GM21381 (cell line): ENCODE data around the gene NOP14.
"Not testable (repeated sequence)": the region's sequence is repeated elsewhere in the genome, so short reads cannot be mapped to it uniquely, and the experiment has no call there.

ENCODE experiments used
- ATAC-seq: cut with Tn5 transposase; IDR thresholded peaks from one replicate; pipeline ENCODE4 v1.9.1; 2021; ENCODE audit warnings: mild to moderate bottlenecking, moderate library complexity; ENCODE audit not compliant: unreplicated experiment

The NOP14 gene

DNA sequence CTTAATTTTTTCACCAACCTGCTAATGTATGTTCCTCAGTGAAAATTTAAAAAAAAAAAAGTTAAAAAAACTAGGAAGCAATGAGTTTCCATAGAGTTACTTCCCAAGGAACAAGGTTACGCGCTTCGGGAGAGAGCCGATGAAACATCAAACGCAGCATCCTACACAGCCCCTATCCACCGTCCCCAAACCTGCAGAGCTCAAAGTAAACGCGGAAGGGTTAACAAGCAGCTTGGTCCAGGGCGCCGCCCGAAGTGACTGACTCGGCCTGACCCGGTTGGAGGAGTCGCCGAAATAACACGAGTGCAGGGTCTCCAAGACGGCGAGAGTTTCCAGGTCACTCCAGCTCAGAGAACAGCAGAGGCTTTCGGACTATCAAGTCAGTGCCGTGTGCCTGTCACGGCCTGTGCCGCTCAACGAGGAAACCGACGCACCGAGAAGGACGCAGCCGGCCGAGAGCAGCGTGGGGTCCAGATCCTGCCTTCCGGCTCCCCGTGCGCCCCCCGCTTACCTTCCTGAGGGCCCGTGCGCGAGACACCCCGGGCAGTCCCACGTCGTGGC, 512 bp downstream of the NOP14 start:
- peak; percentile 28 for ATAC-seq

DNA sequence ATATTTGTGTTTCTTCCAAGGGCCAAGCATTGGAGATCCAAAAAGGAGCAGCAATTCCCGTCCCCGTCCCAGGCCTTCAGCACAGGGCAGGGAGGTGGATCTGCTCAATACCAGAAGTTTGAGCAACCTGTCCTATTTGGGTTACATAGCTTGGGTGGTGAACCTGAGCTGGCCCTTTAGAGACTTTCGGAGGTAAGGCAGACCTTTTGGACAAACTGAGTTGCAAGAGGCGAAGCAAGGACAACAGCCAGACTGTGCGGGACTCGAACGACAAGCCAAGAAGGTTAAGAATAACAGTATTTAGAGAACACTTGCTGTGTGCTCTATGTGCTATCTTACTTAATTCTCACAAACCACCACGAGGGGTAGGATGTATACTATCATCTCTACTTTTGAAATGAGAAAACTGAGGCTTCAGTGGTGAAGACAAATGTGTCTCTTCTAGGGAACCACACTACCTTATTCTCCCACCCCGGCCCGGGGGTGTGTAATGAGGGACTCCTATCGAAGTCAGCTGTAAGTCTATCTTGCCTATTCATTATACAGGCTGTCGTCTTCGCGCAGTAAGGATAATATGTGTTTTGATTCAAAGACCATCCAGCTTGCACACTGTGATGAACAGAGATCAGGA, 1.3 kb downstream of the NOP14 start:
- ATAC-seq, result no peak

DNA sequence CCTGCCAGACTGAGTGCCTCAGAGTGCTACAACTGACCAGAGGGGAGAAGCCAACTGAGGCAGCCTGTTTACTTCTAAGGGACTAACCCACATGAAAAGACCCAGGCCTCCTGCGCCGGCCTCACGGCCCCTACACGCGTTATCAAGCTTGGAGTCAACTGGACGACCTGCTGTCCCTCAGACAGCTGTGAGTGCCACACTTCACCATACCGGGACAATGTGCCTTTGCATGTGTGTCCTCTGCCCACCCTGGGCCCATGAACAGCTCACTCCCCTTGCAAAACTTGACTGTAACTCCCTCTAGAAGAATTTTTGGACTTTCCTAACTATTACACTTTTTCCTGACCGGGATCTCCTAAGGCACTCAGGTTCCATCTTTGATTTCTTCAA, 1.8 kb downstream of the NOP14 start:
- ATAC-seq, result no peak

DNA sequence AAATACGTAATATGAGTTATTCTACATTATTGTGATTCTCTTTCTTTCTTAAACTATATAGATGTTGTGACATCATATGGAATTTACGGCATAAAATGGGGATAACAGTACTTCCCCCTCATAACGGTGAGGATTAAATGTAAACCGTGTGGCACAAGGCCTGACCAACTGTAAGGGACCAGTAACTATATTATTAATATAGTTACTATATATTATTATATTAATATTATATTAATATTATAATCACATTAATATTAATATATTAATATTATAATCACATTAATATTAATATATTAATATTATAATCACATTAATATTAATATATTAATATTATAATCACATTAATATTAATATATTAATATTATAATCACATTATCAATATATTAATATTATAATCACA, 2.8 kb downstream of the NOP14 start:
- not testable (repeated sequence) for ATAC-seq

DNA sequence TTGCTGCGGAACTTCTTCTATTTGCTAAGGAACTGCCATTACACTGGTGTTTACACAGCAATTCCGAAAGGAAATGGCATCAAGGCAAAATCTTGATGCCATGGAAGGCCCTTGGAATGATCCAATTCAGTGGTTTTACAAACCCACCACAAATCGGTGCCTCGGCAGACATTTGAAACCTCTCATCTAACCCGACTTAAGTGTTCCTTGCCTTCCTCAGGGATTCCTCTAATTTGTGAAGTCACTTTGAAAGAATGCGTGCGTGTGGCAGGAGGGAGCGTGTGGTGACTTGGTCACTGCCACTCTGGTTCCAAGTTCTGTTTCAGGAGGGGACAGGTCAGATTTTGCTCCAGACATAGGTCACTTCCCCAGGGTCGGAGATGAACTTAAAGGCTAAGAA, 4.8 kb downstream of the NOP14 start:
- ATAC-seq, result no peak

DNA sequence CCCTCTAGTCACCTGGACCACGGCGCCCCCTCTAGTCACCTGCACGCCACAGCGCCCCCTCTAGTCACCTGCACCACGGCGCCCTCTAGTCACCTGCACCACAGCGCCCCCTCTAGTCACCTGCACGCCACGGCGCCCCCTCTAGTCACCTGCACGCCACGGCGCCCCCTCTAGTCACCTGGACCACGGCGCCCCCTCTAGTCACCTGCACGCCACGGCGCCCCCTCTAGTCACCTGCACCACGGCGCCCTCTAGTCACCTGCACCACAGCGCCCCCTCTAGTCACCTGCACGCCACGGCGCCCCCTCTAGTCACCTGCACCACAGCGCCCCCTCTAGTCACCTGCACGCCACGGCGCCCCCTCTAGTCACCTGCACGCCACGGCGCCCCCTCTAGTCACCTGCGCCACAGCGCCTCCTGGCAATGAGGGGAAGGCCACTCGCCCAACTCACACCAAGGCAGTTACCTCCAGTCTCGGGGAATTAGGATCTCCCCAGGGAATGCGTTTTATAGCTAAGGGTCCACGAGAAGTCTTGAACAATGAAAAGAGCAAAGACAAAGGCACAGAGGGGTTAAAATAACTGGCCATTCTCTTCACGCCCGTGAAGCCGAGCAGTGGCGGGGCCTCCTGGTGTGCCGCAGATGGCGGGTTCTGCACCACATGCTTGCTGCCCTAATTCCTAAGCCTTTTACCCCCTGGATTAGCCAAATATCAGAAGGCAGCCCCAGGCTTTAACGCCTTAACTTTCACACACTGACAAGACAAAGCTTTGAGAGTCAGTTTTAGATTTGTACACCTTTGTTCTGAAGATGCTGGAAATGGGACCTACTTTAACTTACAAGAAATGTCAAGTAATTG, 7.8 kb downstream of the NOP14 start:
- not testable (repeated sequence) for ATAC-seq

DNA sequence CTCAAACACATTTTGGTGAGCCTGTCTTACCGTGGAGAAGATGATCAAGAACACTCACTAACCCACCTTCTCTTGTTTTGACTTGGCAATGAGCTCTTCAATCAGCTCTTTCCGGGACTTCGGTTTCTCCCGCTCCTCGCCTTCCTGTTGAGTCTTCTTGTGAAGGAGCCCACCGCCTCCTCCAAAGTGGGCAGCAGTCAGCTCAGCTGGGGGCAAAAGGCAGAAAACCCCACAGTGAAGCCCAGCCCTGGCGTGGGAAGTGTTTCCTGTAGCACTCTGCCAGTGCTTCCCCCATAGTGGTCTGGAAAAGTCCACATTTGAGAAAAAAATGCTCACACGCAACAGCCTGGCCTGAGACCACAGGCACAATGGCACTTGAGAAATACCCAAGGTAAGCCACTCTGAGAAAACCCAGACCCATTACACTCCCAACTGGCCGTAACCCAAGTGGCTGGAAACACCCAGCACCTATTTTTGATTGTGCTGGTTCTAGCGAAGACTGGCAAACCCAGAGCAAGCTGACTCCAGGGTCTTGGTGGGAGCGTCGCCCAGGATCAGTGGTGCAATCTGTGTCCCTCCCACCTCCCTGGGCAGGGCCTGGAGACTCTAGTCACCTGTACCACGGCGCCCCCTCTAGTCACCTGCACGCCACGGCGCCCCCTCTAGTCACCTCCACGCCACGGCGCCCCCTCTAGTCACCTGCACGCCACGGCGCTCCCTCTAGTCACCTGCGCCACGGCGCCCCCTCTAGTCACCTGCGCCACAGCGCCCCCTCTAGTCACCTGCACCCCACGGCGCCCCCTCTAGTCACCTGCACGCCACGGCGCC, 8.6 kb downstream of the NOP14 start:
- ATAC-seq, result no peak

DNA sequence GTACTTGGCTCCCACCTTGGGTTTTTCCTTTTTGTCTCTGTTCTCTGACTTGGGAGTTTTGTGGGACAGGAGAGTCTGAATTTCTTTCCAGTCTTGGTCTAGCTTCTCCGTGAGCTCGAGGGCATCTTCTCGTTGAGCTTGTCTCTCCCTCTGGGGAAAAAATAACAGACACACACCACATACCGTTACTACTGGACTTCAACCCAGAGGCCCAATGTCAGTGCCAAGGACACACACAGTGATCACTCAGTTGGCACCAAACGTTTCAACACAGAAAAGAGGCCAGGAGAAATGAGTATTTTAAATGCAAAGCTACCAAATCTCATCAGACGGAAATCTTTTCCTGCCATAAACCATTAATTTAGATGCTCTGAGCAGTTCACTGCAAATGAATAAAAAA, 9.7 kb downstream of the NOP14 start:
- no peak for ATAC-seq

DNA sequence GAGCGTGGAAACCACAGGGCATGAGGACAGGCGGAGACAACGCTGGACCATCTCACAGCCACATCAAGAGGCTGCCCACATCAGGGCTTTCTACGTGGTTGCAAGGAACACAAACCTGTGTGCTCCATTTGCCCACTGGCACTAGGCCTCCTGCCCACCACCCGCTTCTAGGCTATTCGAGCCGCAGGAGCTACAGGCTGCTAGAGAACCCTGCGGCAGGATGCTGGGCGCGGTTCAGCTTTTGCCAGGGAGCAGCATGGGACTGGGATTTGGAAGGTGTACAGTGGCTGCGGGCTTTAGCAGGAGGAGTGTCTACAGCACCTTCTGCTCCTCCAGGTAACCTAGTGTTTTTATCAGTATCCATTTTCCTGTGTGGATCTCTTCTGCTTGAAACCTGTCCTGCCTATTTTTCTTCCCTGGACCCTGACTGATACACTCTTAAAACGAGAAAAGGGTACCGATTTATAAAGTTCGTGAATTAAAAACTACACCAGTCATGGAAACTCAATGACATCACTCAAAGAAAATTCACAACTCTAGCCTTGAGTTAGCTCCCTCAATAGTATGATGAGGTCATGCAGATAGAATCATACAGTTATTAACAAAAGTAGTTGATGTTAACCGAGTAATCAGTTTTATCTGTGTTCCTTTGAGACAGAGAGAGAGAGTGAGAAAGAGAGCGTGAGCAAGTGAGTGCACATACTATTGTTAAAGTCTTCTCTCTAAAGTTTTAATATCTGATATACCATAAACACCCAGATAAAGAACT, 12.8 kb downstream of the NOP14 start:
- no peak for ATAC-seq

DNA sequence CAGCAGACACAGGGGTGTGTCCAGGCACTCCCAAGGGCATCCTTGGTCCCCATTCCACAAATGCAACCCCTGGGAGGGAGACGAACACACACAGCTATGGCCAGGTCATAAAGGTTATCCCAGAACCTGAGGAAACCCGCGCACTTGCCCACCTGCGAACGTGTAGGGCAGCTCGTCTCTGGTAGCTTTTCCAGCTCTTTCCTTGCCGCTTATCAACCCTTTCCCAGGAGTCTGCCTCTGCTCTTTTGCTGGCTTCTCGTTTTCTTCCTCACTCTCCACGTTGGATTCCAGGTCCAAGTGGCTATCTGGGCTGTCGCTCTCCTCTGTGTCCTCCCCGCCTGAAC, 13.5 kb downstream of the NOP14 start:
- ATAC-seq, result no peak

DNA sequence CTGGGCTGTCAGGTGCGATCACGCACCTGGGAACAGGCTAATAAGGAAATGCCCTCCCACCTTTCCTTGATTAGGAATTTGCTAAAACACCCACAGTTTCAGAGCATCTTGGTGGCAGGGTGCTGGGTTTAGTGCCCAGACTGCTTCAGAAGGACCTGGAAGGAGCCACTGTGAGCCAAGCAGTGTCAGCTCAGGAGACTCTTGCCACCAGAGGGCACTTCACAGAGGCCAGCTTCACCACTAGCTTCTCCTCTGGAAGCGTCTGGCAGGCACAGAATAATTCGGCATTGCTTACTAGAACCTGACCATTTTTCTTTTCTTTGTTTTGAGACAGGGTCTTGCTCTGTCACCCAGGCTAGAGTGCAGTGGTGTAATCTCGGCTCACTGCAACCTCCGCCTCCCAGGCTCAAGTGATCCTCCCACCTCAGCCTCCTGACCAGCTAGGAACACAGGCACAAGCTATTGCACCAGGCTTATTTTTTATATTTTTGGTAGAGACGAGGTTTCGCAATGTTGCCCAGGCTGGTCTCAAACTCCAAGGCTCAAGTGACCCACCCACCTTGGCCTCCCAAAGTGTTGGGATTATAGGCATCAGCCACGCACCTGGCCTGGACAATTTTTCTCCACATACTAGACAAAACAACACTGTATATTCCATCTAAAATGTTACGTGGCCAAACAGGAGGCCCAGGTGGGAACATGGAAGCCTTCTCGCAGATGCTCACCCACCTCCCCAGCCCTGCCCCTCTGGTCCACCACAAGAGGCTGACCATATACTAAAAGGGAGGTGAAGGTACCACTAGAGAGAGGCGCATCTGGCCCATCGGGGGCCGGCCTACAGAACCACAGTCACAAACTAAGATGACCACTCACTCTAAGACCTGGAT, 14.1 kb downstream of the NOP14 start:
- no peak for ATAC-seq

DNA sequence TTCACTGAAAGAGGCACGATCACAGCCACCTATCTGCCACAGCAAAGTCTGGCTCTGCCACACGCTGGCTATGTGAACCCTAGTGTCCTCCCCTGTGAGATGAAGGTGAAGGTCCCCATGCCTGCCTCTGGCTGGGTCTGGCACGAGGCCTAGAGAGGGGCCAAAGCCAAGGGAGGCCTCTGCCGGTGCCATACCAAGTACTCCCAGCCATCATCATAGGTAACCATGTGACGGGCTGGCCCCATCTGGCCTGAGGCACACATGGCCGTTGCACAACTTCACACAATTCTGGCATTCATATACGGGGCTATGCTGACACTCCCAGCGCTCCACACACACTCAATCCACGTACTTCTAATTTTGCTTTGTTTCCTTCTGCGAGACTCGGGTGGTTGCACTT, 15.3 kb downstream of the NOP14 start:
- no peak for ATAC-seq

DNA sequence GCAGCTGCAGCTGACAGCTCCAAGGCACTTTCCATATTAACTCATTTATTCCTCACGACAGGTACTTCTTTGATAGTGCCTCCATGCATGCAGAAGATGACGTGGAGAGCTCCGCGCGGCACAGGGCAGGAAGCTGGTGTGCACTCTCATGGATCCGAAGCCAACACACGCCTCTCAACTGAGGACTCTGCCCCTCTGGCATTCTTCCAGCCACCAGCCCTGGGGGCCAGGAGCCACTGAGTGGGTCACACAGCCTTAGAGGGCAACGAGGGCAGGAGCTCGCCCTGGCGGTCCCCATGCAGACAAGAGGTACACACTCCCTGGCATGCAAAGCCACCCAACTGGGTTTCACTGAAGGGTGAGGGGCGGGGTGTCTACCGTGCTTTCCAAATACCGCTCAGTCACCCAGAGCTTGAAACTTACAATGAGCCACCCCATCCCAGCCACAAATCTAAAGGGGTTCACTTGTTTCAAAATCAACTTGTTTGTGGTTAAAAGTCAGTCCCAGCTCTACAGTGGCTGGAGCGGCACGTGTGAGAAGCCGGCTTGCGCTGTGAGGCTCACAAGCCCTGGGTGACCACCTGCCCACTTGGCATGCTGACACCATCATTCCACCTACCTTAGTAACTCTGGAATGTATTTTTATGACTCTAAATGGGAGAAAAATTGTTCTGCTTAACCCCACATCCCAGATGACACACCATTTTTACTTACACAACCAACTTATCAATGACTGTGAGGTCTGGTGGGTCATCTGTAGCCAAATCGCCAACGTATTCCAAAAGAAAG, 16.2 kb downstream of the NOP14 start:
- no peak for ATAC-seq

DNA sequence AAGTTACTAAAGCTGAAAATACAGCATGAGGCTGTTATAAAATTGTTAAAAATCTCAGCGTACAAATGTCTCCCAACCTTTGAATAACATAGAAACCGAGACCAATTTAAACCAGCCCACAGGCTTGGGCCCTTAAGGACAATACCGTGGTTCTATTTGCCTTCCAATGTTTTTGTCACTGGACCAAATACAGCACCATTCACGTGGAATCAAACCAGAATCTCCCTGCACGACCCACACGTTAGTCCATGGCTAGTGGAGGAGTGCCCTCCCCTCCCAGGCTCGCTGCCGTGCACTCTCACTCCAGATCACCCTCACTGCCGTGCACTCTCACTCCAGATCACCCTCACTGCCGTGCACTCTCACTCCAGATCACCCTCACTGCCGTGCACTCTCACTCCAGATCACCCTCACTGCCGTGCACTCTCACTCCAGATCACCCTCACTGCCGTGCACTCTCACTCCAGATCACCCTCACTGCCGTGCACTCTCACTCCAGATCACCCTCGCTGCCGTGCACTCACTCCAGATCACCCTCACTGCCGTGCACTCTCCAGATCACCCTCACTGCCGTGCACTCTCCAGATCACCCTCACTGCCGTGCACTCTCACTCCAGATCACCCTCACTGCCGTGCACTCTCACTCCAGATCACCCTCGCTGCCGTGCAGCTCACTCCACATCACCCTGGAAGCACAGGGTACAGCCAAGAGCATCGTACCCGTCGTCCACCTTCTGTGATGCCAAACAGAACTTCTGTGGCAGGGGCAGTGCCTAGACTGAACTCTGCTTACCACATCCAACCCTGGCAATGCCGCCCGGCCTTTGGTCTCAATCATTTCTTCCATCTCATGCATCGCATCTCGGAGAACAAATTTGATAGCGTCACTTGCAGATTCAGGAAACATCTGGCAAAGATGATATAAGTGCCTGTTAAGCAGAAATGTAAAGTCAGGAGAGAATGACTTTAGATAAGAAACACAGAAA, 17.3 kb downstream of the NOP14 start:
- not testable (repeated sequence) for ATAC-seq

DNA sequence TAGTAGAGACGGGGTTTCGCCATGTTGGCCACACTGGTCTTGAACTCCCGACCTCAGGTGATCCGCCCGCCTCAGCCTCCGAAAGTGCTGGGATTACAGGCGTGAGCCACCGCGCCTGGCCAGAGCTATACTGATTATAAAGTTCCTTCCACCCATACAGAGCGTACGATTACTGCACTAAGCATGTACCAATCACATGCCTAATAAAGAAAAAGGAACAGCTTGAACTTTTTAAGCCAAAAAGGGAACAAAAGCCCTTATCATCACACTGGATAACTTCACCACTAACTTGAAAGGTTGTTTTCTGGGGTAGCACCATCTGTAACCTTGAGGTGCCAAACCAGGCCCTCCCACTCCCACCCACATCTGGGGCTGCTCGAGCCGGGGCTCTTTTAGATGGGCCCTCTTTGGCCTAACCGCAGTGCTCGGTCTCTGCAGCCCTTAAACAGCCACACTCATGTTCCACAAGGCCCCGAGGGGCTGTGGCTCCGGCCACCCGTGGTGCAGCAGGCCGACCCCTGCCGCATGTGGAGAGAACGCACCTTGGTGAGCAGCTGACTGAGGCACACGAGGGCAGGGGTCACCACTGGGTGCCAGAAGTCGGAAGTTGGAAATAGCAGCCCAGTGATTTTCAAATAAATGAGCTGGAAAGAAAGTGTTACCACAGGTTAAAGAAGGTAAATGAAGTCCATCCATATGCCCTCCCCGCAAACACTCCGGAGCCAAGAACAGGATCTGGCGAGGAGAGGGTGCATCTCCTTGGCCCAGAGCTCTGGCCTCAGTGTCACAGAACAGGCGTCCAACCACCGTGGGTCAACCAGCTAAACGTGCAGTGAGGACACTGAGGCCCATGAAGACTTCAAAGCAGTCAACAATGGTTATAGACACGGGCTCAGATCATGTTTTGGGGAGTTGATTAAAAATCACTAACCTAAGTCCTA, 18.4 kb downstream of the NOP14 start:
- ATAC-seq, result no peak

DNA sequence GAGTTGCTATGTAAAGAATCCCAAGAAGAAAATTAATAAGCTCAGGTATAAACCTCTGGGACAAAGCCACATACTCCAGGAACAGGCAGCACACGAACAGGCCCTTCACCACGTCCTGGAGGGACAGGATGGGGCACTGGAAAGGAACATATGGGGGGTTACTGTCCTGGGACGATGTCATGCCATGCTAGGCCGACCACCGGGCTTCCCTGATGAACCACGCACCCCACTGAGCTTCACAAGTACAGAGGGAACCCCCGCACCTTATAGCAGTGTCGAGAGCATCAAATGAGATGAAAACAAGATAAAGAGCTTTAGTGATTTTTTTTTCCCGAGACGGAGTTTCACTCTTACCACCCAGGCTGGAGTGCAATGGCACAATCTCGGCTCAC, 19.1 kb downstream of the NOP14 start:
- ATAC-seq, result no peak
